Measurements from ENCODE around the gene TMEM126B.
A peak's percentile ranks its signal among the peaks of the same experiment; 100 is the strongest.

Gene TMEM126B

GRCh38 chr11:85627998-85628770, at the start of gene TMEM126B:
Gene TMEM126B, plus strand, starts transcription at chr11:85628593. Its CDS starts 15 bp downstream, at chr11:85628608.
- DNase-seq (ENCODE audit: extremely low spot score), result peak; percentile 91
- ChIA-PET CTCF (interaction anchor here (0.7 to 2.3 kb wide), 5 partner anchors 9 to 37 kb away, joined by 3 to 10 read pairs (median 4); partner anchors contain the start of genes CREBZF and TMEM126A), POLR2A (interaction anchor here (0.5 to 1.4 kb wide), 3 partner anchors 19 to 1513 kb away, joined by 4 to 11 read pairs (median 6); partner anchors contain the start of gene TMEM126A)
- no peak for TF ChIP-seq CTCF (IDR thresholded peaks at IDR 0.05; ENCODE audit: control extremely low read depth, extremely low read depth, low read depth, missing control alignments)

- no peak for TF ChIP-seq CTCF (IDR thresholded peaks at IDR 0.05; ENCODE audit: control extremely low read depth, extremely low read depth, low read depth, missing control alignments)
- no peak for DNase-seq (ENCODE audit: extremely low spot score)
- ChIA-PET CTCF (no interaction called here), POLR2A (no interaction called here)
These were observed 46.3 kb upstream of the TMEM126B start for GRCh38 chr11:85582111-85582510.

DNA sequence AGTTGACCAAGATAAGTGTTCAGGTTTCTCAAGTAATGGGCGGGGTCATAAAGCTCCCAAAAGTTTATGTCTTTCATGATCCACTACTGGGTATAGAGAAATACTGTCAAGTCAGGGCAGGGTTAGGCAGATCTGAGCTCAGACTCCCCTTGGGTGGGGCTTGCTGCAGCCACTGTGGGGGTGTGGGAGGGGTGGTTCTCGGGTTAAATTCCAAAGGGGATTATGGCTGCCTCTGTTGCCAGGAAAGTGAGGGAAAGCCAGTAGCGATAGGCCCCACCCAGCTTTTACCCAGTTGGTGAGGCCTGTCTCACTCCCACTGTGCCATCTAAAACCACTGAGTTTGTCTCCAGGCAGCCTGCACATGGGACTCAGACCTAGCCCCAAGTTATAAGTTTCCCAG, 39.0 kb upstream of the TMEM126B start:
- TF ChIP-seq CTCF (IDR thresholded peaks at IDR 0.05; ENCODE audit: control extremely low read depth, extremely low read depth, low read depth, missing control alignments), result no peak
- ChIA-PET CTCF (interaction anchor here (1.0 to 4.3 kb wide), 3 partner anchors 15 to 1031 kb away, joined by 3 to 31 read pairs (median 5); no protein-coding TSS in a partner anchor), POLR2A (no interaction called here)
- no peak for DNase-seq (ENCODE audit: extremely low spot score)

- CTCF ChIA-PET, result interaction anchor here (1.1 to 4.3 kb wide), 5 partner anchors 11 to 1032 kb away, joined by 3 to 31 read pairs (median 5); no protein-coding TSS in a partner anchor
These were observed 37.4 kb upstream of the TMEM126B start for GRCh38 chr11:85590848-85591483.

DNA sequence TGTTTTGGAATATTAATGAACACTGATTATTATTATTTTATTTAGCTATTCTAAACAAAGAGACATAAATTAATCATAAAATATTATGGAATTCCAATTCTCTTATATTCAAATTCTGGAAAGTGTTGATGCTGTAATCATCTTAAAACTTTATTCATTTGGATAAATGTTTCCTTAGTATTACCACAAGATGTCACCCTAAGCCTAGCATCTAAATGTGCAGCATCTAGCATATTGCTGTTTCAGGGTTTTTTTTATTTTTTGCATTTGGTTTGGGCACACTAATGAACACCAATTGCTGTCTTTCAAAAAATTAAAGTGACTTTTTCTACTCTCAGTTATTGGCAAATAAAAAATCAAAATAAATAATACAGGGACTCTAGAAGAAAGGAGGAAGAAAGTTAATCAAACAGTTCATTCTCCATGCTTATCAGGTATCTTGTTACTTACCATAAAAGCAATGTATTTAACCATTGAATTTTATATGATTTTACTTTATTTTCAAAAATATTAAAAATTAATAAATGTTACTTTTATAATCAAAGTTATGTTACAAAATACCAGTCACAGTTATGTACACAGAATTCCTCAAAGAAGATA, 33.0 kb upstream of the TMEM126B start:
- POLR2A ChIA-PET, result no interaction called here
- peak; percentile 37 for TF ChIP-seq CTCF (IDR thresholded peaks at IDR 0.05; ENCODE audit: control extremely low read depth, extremely low read depth, low read depth, missing control alignments)
- DNase-seq (ENCODE audit: extremely low spot score), result peak; percentile 35
- CTCF ChIA-PET, result no interaction called here

More at GRCh38 chr11:85590848-85591483, 37.4 kb upstream of the TMEM126B start:
- POLR2A ChIA-PET, result no interaction called here
- DNase-seq (ENCODE audit: extremely low spot score), result no peak
- TF ChIP-seq CTCF (IDR thresholded peaks at IDR 0.05; ENCODE audit: control extremely low read depth, extremely low read depth, low read depth, missing control alignments), result peak; percentile 34

GRCh38 chr11:85596886-85597285, 31.5 kb upstream of the TMEM126B start:
- ChIA-PET CTCF (no interaction called here), POLR2A (no interaction called here)
- no peak for DNase-seq (ENCODE audit: extremely low spot score)
- no peak for TF ChIP-seq CTCF (IDR thresholded peaks at IDR 0.05; ENCODE audit: control extremely low read depth, extremely low read depth, low read depth, missing control alignments)

Measured in GM10248 (cell line).